GM21717 (cell line): Measurements from ENCODE around the gene TNNI3.

Experiments
- ATAC-seq: cut with Tn5 transposase; IDR thresholded peaks from one replicate; pipeline ENCODE4 v1.9.1; 2021; ENCODE audit warnings: mild to moderate bottlenecking, moderate library complexity; ENCODE audit not compliant: unreplicated experiment

Gene TNNI3

DNA sequence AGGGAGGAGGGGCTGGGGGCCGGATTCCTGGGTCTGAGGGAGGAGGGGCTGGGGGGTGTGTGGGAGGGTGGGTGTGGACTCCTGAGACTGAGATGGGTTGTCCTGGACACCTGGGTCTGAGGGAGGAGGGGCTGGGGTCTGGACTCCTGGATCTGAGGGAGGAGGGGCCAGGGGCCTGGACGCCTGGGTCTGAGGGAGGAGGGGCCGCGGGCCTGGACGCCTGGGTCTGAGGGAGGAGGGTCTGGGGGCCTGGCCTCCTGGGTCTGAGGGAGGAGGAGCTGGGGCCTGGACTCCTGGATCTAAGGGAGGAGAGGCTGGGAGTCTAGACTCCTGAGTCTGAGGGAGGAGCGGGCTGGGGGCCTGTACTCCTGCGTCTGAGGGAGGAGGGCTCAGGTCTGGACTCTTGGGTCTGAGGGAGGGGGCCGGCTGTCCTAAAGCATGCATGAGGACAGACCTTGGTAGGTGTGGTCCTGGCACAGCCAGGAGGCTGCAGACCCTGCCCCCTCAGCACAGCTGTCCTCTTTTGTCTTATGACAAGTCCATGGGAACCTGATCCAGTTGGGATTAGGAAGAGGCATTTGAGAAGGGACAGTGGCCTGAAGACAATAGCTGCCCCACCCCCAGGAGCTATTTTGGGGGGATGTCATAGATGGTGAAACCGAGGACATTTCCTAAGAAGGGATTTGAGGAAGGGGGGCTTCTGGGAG, 9.8 kb downstream of the TNNI3 start:
- ATAC-seq = no peak

DNA sequence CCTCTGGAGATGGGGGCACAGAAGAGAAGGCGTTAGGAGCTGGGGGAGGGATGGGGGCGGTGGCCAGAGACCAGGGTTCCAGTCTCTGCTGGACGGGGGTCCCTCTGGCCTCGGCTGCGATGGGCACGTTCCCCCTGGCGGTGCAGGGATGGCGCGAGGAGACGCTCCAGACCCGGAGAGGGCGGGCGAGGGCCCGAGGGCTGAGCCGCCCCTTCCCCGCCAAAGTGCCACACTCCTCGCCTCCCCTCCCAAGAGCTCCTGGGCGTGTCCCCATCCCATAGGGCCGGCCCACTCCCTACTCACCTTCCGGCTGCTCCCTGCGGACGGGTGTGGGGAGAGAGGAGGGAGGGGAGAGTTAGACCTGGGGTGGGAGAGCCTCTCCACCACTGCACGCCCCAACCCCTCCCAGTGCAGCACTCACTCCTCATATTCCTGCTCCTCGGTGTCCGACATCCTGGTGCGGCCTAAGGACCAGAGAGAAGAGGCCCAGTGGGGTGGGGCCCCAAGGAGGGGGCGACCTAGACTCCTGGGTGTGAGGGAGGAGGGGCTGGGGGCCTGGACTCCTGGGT, 10.7 kb downstream of the TNNI3 start:
- ATAC-seq = no peak

DNA sequence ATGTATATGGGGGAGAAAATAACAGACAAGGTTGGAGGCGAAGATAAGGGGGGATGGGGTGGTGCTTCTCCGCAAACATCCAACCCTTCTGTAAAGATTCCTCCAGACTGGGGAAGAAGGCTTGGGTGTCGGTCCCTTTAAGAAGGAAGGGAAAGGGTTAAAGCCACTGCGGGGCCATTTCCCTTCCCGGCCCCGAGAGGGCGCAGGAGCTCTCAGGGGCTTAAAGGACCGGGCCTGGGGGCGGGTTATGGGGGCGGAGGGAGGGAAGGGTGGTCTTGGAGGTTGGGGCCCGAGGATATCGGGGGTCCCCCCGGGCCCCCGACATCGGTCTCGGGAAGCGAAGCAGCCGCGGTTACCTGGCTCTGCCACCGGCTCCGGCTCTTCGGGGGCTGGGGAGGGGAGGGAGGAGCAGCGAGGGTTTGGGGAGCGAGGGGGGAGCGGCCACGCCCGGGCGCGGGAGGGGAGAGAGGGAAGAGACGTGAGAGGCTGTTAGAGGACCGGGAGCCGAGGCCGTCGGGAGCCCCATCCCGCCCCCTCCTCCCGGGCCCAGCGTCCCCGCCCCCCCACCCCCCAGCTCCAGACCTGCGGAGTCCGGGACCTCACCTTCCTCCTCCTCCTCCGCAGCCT, 11.3 kb downstream of the TNNI3 start:
- no peak for ATAC-seq

- ATAC-seq = no peak
Measured at GRCh38 chr19:55145232-55145631, 12.3 kb downstream of the TNNI3 start.

- ATAC-seq = no peak
Measured at GRCh38 chr19:55141696-55142095, 15.8 kb downstream of the TNNI3 start.

DNA sequence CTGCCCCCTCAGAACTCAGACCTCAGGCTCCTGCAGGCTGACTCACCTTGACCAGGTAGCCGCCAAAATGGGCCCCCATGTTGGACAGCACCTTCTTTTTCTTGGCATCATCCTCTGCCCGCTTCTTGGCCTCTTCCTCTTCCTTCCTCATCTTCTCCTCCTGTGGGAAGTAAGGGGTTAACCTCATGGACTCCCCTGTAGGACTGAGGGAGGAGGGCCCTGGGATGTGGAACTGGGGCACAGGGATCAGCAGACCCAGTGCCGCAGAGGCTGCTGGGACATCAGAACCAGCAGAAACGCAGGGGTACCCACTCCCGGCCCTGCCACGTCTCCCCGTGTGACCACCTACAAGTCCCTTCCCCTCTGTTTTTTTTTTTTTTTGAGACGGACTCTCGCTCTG, 19.6 kb downstream of the TNNI3 start:
- no peak for ATAC-seq

- ATAC-seq = no peak
Measured at GRCh38 chr19:55136399-55137102, 21.0 kb downstream of the TNNI3 start.

- ATAC-seq = no peak
Measured at GRCh38 chr19:55134736-55135135, 22.8 kb downstream of the TNNI3 start.

GRCh38 chr19:55133639-55134444, 23.7 kb downstream of the TNNI3 start:
- ATAC-seq = no peak

DNA sequence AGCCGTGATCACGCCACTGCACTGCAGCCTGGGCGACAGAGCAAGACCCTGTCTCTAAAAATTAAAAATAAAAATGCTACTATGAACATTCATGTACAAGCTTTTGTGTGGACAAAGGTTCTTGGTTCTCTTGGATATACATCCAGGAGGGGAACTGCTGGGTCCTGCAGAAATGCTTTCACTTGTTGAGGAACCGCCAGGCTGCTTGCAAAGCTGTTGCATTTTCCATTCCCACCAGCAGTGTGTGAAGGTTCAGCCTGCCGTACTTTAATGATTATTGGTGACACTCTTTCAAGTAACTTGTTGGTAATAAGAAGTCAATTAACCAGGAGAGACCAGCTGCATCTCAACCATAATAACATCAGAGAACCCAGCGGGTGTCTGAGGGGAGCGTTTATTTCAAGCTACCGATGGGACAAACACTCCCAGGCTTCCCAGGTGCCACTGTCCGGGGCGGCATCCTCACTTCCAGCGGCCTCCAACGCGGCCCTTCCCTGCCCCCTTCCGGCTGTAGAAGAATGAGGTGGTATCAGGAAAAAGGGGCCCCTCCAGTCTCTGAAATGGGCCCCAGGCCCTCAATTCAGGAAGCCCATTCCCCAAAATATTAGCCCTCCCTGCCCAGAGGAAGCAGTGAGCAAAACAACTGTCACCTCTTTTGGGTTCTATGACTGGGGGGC, 24.9 kb downstream of the TNNI3 start:
- no peak for ATAC-seq

DNA sequence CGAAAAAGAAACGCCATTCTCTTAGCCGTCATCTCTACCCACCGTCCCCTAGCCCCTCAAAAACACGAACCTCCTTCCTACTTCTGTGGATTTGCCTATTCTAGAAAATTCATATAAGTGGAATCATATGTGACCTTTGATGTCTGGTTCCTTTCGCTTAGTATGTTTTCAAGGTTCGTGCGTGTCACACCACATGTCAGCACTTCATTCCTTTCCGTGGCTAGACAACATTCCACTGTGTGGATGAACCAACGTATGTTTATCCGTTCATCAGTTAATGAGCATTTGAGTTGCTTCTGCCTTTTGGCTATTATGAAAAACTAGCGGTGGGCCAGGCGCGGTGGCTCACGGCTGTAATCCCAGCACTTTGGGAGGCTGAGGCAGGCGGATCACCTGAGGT, 26.1 kb downstream of the TNNI3 start:
- ATAC-seq = no peak

DNA sequence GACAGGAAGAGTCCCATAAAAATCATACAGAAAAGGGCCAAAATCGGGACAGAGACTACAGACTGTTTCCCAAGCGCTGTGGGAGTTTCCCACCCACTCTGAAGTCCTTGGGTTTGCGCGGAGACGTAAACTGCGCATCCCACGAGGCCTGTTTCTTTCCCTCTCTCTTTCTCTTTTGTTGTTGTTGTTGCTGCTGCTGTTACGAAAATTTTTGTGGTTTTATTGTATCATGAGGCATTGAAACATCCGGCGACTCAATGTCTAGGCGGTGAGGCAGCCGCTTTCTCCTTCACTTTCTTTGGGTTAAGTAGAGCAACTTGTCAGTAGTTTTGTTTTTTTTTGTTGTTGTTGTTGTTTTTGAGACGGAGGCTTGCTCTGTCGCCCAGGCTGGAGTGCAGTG, 38.5 kb downstream of the TNNI3 start:
- ATAC-seq = no peak

GRCh38 chr19:55118401-55118991, 39.0 kb downstream of the TNNI3 start:
- no peak for ATAC-seq

- peak; percentile 76 for ATAC-seq
Measured at GRCh38 chr19:55117663-55118391, 39.7 kb downstream of the TNNI3 start.

DNA sequence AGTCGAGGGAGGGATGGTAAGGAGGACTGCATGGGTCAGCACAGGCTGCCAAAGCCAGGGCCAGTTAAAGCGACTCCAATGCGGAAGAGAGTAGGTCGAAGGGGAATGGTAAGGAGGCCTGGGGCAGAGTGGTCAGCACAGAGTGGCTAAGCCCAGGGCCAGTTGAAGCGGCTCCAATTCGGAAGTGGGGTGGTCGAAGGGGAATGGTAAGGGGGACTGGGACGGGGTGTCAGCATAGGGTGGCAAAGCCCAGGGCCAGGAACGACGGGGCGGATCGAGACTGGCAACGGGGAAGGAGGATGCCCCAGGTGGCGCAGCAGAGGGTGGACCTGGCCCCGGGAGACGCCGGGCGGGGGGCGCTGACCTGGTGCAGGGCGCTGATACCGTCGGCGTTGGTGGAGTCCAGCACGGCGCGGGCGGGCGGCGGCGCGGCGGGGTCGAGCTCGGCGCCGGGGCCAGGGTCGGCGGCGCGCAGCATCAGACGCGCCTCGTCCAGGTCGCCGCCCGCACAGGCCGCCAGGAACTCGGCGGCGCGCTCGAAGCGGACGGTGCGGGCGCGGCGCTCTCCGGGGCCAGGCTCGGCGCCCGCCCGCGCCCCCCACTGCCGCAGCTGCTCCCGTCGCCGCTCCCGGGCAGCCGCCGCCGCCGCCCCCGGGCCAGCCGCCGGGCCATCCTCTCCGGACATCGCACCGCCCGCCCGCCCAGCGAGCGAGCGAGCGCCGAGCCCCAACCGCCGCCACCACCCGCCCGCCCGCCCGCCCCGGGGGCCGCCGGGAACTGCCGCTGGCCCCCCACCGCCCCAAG, 40.5 kb downstream of the TNNI3 start, which contains the start of gene PPP1R12C:
Gene PPP1R12C, minus strand, starts transcription at position 779 of the 804 bp plus-strand sequence. Its CDS starts 94 bp downstream, at position 685.
- ATAC-seq = peak; percentile 2

DNA sequence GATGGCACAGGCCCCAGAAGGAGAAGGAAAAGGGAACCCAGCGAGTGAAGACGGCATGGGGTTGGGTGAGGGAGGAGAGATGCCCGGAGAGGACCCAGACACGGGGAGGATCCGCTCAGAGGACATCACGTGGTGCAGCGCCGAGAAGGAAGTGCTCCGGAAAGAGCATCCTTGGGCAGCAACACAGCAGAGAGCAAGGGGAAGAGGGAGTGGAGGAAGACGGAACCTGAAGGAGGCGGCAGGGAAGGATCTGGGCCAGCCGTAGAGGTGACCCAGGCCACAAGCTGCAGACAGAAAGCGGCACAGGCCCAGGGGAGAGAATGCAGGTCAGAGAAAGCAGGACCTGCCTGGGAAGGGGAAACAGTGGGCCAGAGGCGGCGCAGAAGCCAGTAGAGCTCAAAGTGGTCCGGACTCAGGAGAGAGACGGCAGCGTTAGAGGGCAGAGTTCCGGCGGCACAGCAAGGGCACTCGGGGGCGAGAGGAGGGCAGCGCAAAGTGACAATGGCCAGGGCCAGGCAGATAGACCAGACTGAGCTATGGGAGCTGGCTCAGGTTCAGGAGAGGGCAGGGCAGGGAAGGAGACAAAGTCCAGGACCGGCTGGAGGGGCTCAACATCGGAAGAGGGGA, 41.2 kb downstream of the TNNI3 start:
- no peak for ATAC-seq

DNA sequence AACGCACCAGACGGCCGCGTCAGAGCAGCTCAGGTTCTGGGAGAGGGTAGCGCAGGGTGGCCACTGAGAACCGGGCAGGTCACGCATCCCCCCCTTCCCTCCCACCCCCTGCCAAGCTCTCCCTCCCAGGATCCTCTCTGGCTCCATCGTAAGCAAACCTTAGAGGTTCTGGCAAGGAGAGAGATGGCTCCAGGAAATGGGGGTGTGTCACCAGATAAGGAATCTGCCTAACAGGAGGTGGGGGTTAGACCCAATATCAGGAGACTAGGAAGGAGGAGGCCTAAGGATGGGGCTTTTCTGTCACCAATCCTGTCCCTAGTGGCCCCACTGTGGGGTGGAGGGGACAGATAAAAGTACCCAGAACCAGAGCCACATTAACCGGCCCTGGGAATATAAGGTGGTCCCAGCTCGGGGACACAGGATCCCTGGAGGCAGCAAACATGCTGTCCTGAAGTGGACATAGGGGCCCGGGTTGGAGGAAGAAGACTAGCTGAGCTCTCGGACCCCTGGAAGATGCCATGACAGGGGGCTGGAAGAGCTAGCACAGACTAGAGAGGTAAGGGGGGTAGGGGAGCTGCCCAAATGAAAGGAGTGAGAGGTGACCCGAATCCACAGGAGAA, 42.0 kb downstream of the TNNI3 start:
- ATAC-seq = no peak
